Measurements from ENCODE around the gene HBP1. TPM values are rescaled to one million over a fixed set of nuclear protein-coding genes. Genes with fewer than 3 reads are reported as not detected.
"Not testable (repeated sequence)": the region's sequence is repeated elsewhere in the genome, so short reads cannot be mapped to it uniquely, and the experiment has no call there.

Gene HBP1
- total RNA-seq, 4 donors from 2014 or later = 59.5 to 170 (median 88.3) TPM

GRCh38 chr7:107133396-107133795 is 35.4 kb upstream of the HBP1 start:
- intact Hi-C loops (cut with DNase I; ENCODE audit: low total_unique reads) (no loop called here), in situ Hi-C loops (cut with MboI; ENCODE audit: low pct_ligation_motif_present in 1 of 4, low pct_unique_long_range_greater_than_20kb in 1 of 4, low sequenced_read_pairs in 3 of 4) (loop anchor here in 1 of 4 donors (25.0 kb wide), 1 partner anchor 346 kb away; no protein-coding TSS in a partner anchor)
- 82 to 100% methylated on average over 2 of the region's 2 CpGs for WGBS, 2 donors (ENCODE audit: low coverage in 1 of 2)
- Histone ChIP-seq H3K9me3 (no peaks in the 10 kb centered on the region), H3K4me3 (no peak overlapping the region), H3K27ac (no peak overlapping the region), H3K4me1 (no peaks in the 10 kb centered on the region), H3K36me3 (no peaks in the 10 kb centered on the region), H3K27me3 (no peaks in the 10 kb centered on the region)
- DNase-seq = no peak
- TF ChIP-seq POLR2AphosphoS5 (IDR thresholded peaks at IDR 0.05) (no peak), CTCF (IDR thresholded peaks at IDR 0.05) (no peak), EP300 (IDR thresholded peaks at IDR 0.05; ENCODE audit: low read depth) (no peak), POLR2A (IDR thresholded peaks at IDR 0.05) (no peak)

- no peaks in the 10 kb centered on the region for H3K9me3 ChIP-seq
- H3K4me1 ChIP-seq = no peaks in the 10 kb centered on the region
- H3K27me3 ChIP-seq = no peaks in the 10 kb centered on the region
- in situ Hi-C loops (cut with MboI; ENCODE audit: low pct_ligation_motif_present in 1 of 4, low pct_unique_long_range_greater_than_20kb in 1 of 4, low sequenced_read_pairs in 3 of 4) (loop anchor here in 1 of 4 donors (25.0 kb wide), 1 partner anchor 352 kb away; no protein-coding TSS in a partner anchor), intact Hi-C loops (cut with DNase I; ENCODE audit: low total_unique reads) (no loop called here)
- no peak overlapping the region for H3K4me3 ChIP-seq
- no peak overlapping the region for H3K27ac ChIP-seq
- H3K36me3 ChIP-seq = no peaks in the 10 kb centered on the region
- WGBS, 2 donors (ENCODE audit: low coverage in 1 of 2) = 67 to 81% methylated on average over 2 to 7 of the region's 7 CpGs
- TF ChIP-seq CTCF (IDR thresholded peaks at IDR 0.05) = no peak
- no peak for TF ChIP-seq POLR2A (IDR thresholded peaks at IDR 0.05)
- no peak for TF ChIP-seq EP300 (IDR thresholded peaks at IDR 0.05; ENCODE audit: low read depth)
- no peak for TF ChIP-seq POLR2AphosphoS5 (IDR thresholded peaks at IDR 0.05)
- DNase-seq = no peak
These were observed 29.9 kb upstream of the HBP1 start for GRCh38 chr7:107138696-107139420.

DNA sequence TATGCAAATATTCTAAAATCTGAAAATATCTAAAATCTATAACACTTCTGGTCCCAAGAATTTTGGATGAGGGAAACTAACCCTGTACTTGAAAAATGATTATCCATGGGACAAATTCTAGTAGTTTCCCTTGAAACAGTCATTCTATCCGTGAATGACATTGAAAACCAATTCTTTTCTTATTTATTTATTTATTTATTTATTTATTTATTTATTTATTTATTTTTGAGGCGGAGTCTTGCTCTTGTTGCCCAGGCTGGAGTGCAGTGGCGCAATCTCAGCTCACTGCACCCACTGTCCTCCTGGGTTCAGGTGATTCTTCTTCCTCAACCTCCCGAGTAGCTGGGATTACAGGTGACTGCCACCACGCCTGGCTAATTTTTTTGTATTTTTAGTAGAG is 24.9 kb upstream of the HBP1 start:
- H3K4me1 ChIP-seq; H3K9me3 ChIP-seq; DNase-seq; H3K27ac ChIP-seq; H3K36me3 ChIP-seq; H3K4me3 ChIP-seq; intact Hi-C loops (cut with DNase I; ENCODE audit: low total_unique reads); H3K27me3 ChIP-seq: not testable (repeated sequence)
- 71 to 80% methylated on average over 4 to 5 of the region's 5 CpGs for WGBS, 2 donors (ENCODE audit: low coverage in 1 of 2)
- in situ Hi-C loops (cut with MboI; ENCODE audit: low pct_ligation_motif_present in 1 of 4, low pct_unique_long_range_greater_than_20kb in 1 of 4, low sequenced_read_pairs in 3 of 4) = loop anchor here in 2 of 4 donors (10.0 to 25.0 kb wide), 2 partner anchors 189 to 357 kb away; no protein-coding TSS in a partner anchor

GRCh38 chr7:107145067-107145838 is 23.6 kb upstream of the HBP1 start:
- 77 to 80% methylated on average over 2 to 4 of the region's 4 CpGs for WGBS, 2 donors (ENCODE audit: low coverage in 1 of 2)
- H3K27me3 ChIP-seq = no peaks in the 10 kb centered on the region
- no peaks in the 10 kb centered on the region for H3K36me3 ChIP-seq
- in situ Hi-C loops (cut with MboI; ENCODE audit: low pct_ligation_motif_present in 1 of 4, low pct_unique_long_range_greater_than_20kb in 1 of 4, low sequenced_read_pairs in 3 of 4) = loop anchor here (5.0 to 25.0 kb wide), 4 partner anchors 190 to 358 kb away; no protein-coding TSS in a partner anchor
- no peak overlapping the region for H3K27ac ChIP-seq
- intact Hi-C loops (cut with DNase I; ENCODE audit: low total_unique reads) = no loop called here
- no peak overlapping the region for H3K4me3 ChIP-seq
- H3K4me1 ChIP-seq = peaks cover 0 to 8% (median 0%) of the 10 kb centered on the region in 4 donors
- DNase-seq = no peak
- H3K9me3 ChIP-seq = no peaks in the 10 kb centered on the region
- no peak for TF ChIP-seq POLR2AphosphoS5 (IDR thresholded peaks at IDR 0.05)
- no peak for TF ChIP-seq CTCF (IDR thresholded peaks at IDR 0.05)
- no peak for TF ChIP-seq EP300 (IDR thresholded peaks at IDR 0.05; ENCODE audit: low read depth)
- TF ChIP-seq POLR2A (IDR thresholded peaks at IDR 0.05) = no peak
